ENCODE results near the gene ATG12.
"Not testable (repeated sequence)": the region's sequence is repeated elsewhere in the genome, so short reads cannot be mapped to it uniquely, and the experiment has no call there.

The ATG12 gene

GRCh38 chr5:115842089-115842935 lies 947 bp upstream of the ATG12 start:
- DNase-seq = peak in 1 of 2 donors; percentile 24

- DNase-seq = no peak
Measured at GRCh38 chr5:115840873-115841272, 492 bp downstream of the ATG12 start.

- peak; percentile 43 to 76 for DNase-seq
Measured at GRCh38 chr5:115838885-115839518, 2.4 kb downstream of the ATG12 start.

GRCh38 chr5:115835481-115835880 lies 5.9 kb downstream of the ATG12 start:
- no peak for DNase-seq

GRCh38 chr5:115831163-115831768 lies 10.1 kb downstream of the ATG12 start:
- peak; percentile 31 to 60 for DNase-seq

GRCh38 chr5:115829913-115830312 lies 11.5 kb downstream of the ATG12 start:
- DNase-seq = no peak

- no peak for DNase-seq
Measured at GRCh38 chr5:115825948-115826347, 15.4 kb downstream of the ATG12 start.

- not testable (repeated sequence) for DNase-seq
Measured at GRCh38 chr5:115824983-115825382, 16.4 kb downstream of the ATG12 start.

- no peak for DNase-seq
Measured at GRCh38 chr5:115820846-115821245, 20.5 kb downstream of the ATG12 start.

GRCh38 chr5:115818821-115819220 lies 22.5 kb downstream of the ATG12 start:
- DNase-seq = no peak

- DNase-seq = no peak
Measured at GRCh38 chr5:115817386-115817785, 24.0 kb downstream of the ATG12 start.

GRCh38 chr5:115816226-115817081 lies 24.9 kb downstream of the ATG12 start, which contains the start of gene CDO1:
CDO1 (minus strand) TSS chr5:115816659; CDS start chr5:115816397, 262 bp downstream.
- no peak for DNase-seq

GRCh38 chr5:115815693-115816225 lies 25.6 kb downstream of the ATG12 start:
- no peak for DNase-seq

GRCh38 chr5:115815006-115815692 lies 26.2 kb downstream of the ATG12 start:
- DNase-seq = no peak

GRCh38 chr5:115813719-115814118 lies 27.6 kb downstream of the ATG12 start:
- no peak for DNase-seq

- no peak for DNase-seq
Measured at GRCh38 chr5:115812372-115812771, 29.0 kb downstream of the ATG12 start.

- DNase-seq = no peak
Measured at GRCh38 chr5:115811406-115811805, 30.0 kb downstream of the ATG12 start.

- no peak for DNase-seq
Measured at GRCh38 chr5:115810761-115811160, 30.6 kb downstream of the ATG12 start.

GRCh38 chr5:115809946-115810345 lies 31.4 kb downstream of the ATG12 start:
- no peak for DNase-seq

GRCh38 chr5:115808066-115808465 lies 33.3 kb downstream of the ATG12 start:
- not testable (repeated sequence) for DNase-seq

- DNase-seq = no peak
Measured at GRCh38 chr5:115807654-115808052, 33.7 kb downstream of the ATG12 start.
